GM23338 (cell line): ENCODE data around the gene MOB3B. TPM values are rescaled to one million over a fixed set of nuclear protein-coding genes. Genes with fewer than 3 reads are reported as not detected.

Experiments used
- ATAC-seq: fragments of 200-7000 bp; cut with Tn5 transposase; 3 replicates; pipeline ENCODE4 v1.9.1; 2020
- DNase-seq: peaks from one replicate; pipeline ENCODE4 v3.0.0-alpha.2; 2015; ENCODE audit warnings: low spot score
- H2AFZ ChIP-seq: fragments of 200-600 bp; sonication (generic); 2 replicates; pipeline ENCODE4 v1.8.0; 2016; ENCODE audit warnings: antibody characterized with exemption, mild to moderate bottlenecking, moderate library complexity
- H3F3A ChIP-seq: fragments of 200-600 bp; sonication (generic); replicated peaks from 2 replicates; pipeline ENCODE4 v1.8.0; 2017; ENCODE audit warnings: antibody characterized with exemption, mixed run types, low read depth
- H3K27ac ChIP-seq: fragments of 200-600 bp; sonication (generic); 2 replicates; pipeline ENCODE4 v1.6.1; 2016; ENCODE audit warnings: low read depth
- H3K27me3 ChIP-seq: fragments of 200-600 bp; sonication (generic); 2 replicates; pipeline ENCODE4 v1.8.0; 2016; ENCODE audit warnings: mild to moderate bottlenecking, mixed run types, moderate library complexity; ENCODE audit not compliant: insufficient read depth
- H3K36me3 ChIP-seq: fragments of 200-600 bp; sonication (generic); 2 replicates; pipeline ENCODE4 v1.8.0; 2016; ENCODE audit warnings: mild to moderate bottlenecking; ENCODE audit not compliant: insufficient read depth
- H3K4me1 ChIP-seq: fragments of 200-600 bp; sonication (generic); 2 replicates; pipeline ENCODE4 v1.8.0; 2016; ENCODE audit warnings: mild to moderate bottlenecking, moderate library complexity; ENCODE audit not compliant: insufficient read depth
- H3K4me2 ChIP-seq: fragments of 200-600 bp; sonication (generic); 2 replicates; pipeline ENCODE4 v1.7.1; 2017; ENCODE audit warnings: mixed run types
- H3K4me3 ChIP-seq: fragments of 200-600 bp; sonication (generic); 2 replicates; pipeline ENCODE4 v1.6.1; 2016; ENCODE audit warnings: mixed run types
- H3K79me2 ChIP-seq: fragments of 200-600 bp; sonication (generic); replicated peaks from 2 replicates; pipeline ENCODE4 v1.8.0; 2017; ENCODE audit warnings: mild to moderate bottlenecking; ENCODE audit not compliant: insufficient read depth
- H3K9me2 ChIP-seq: fragments of 200-600 bp; sonication (generic); 2 replicates; pipeline ENCODE4 v1.8.0; 2017; ENCODE audit not compliant: insufficient read depth
- H4K20me1 ChIP-seq: fragments of 200-600 bp; sonication (generic); replicated peaks from 2 replicates; pipeline ENCODE4 v1.8.0; 2017; ENCODE audit warnings: mild to moderate bottlenecking; ENCODE audit not compliant: insufficient read depth
- H3K27ac Mint-ChIP-seq: 2 replicates; pipeline ENCODE4 v1.8.0; 2020; ENCODE audit warnings: inconsistent platforms, mild to moderate bottlenecking, moderate library complexity, mixed read lengths
- H3K27me3 Mint-ChIP-seq: 3 replicates; pipeline ENCODE4 v1.8.0; 2022; ENCODE audit warnings: low read depth, mild to moderate bottlenecking, moderate library complexity, mixed read lengths, inconsistent platforms; ENCODE audit not compliant: insufficient read depth, poor library complexity
- H3K36me3 Mint-ChIP-seq: 3 replicates; pipeline ENCODE4 v1.8.0; 2021; ENCODE audit warnings: low read depth, mild to moderate bottlenecking, inconsistent platforms, moderate library complexity, mixed read lengths
- H3K4me1 Mint-ChIP-seq: 3 replicates; pipeline ENCODE4 v1.8.0; 2020; ENCODE audit warnings: mild to moderate bottlenecking, inconsistent platforms, mixed read lengths
- H3K4me3 Mint-ChIP-seq: 3 replicates; pipeline ENCODE4 v1.8.0; 2021; ENCODE audit warnings: moderate library complexity, mild to moderate bottlenecking, inconsistent platforms, mixed read lengths
- H3K9me3 Mint-ChIP-seq: 3 replicates; pipeline ENCODE4 v1.8.0; 2020; ENCODE audit warnings: moderate library complexity, mild to moderate bottlenecking, inconsistent platforms, mixed read lengths
- CREB1 ChIP-seq: fragments of 250-450 bp; sonication (Bioruptor Pico); IDR thresholded peaks from 2 replicates; pipeline ENCODE4 v1.5.0; 2020; ENCODE audit warnings: low read depth, mild to moderate bottlenecking, moderate library complexity
- ETS1 ChIP-seq: IDR thresholded peaks from 2 replicates; pipeline ENCODE4 v1.6.1; 2016; ENCODE audit warnings: antibody characterized with exemption
- EZH2 ChIP-seq: fragments of 200-600 bp; sonication (generic); IDR thresholded peaks from one replicate; pipeline ENCODE4 v1.8.0; 2017; ENCODE audit warnings: antibody characterized with exemption, mild to moderate bottlenecking, low read depth; ENCODE audit not compliant: unreplicated experiment
- EZH2phosphoT487 ChIP-seq: fragments of 200-600 bp; sonication (generic); IDR thresholded peaks from one replicate; pipeline ENCODE4 v1.8.1; 2018; ENCODE audit warnings: antibody characterized with exemption; ENCODE audit not compliant: unreplicated experiment
- JUNB ChIP-seq: IDR thresholded peaks from one replicate; pipeline ENCODE4 v1.6.1; 2016; ENCODE audit warnings: antibody characterized with exemption; ENCODE audit not compliant: unreplicated experiment
- NANOG ChIP-seq: IDR thresholded peaks from 2 replicates; pipeline ENCODE4 v1.6.1; 2016; ENCODE audit warnings: antibody characterized with exemption, borderline replicate concordance
- POLR2AphosphoS5 ChIP-seq: IDR thresholded peaks from 2 replicates; pipeline ENCODE4 v1.6.1; 2016; ENCODE audit warnings: antibody characterized with exemption, low read depth
- REST ChIP-seq: IDR thresholded peaks from one replicate; pipeline ENCODE4 v1.6.1; 2018; ENCODE audit warnings: antibody characterized with exemption; ENCODE audit not compliant: unreplicated experiment
- STAT1 ChIP-seq: IDR thresholded peaks from one replicate; pipeline ENCODE4 v1.6.1; 2016; ENCODE audit warnings: antibody characterized with exemption; ENCODE audit not compliant: unreplicated experiment
- ZNF114 ChIP-seq: fragments of 250-450 bp; sonication (Bioruptor Pico); IDR thresholded peaks from 2 replicates; pipeline ENCODE4 v1.5.0; 2020; ENCODE audit warnings: mild to moderate bottlenecking, moderate library complexity
- ZNF331 ChIP-seq: fragments of 250-450 bp; sonication (Bioruptor Pico); IDR thresholded peaks from 2 replicates; pipeline ENCODE4 v1.5.0; 2020; ENCODE audit warnings: low read depth, mild to moderate bottlenecking, moderate library complexity
- ZNF462 ChIP-seq: fragments of 250-450 bp; sonication (Bioruptor Pico); IDR thresholded peaks from 2 replicates; pipeline ENCODE4 v1.5.0; 2020; ENCODE audit warnings: mild to moderate bottlenecking, moderate library complexity
- polyA plus RNA-seq: library from polyadenylated mRNA; unstranded; fragments of >200 nt; fragmentation: Nextera tagmentation; extraction: Ambion mirVana; gene quantifications from 2 replicates; pipeline ENCODE4 v1.2.1, GENCODE V29; 2016
- total RNA-seq: library from RNA; depleted of rRNA; stranded (reverse); fragments of >200 nt; shearing (Covaris generic); gene quantifications from 2 replicates; pipeline ENCODE4 v1.2.3, GENCODE V29; 2014
- TF ChIP-seq, protein P1 (sequence below), 2 experiments: fragments of 200-600 bp in 1 of 2; sonication (generic) in 1 of 2; conservative IDR thresholded peaks; 2 replicates each; pipeline versions ENCODE4 v1.5.1 to v1.6.1; 2016 to 2017; ENCODE audit warnings: antibody characterized with exemption in 2 of 2, low read depth in 2 of 2, mild to moderate bottlenecking in 2 of 2, moderate library complexity in 1 of 2

Gene MOB3B
- total and polyA plus RNA-seq, 2 experiments from 2014 or later, result 7.6 to 12.1 TPM

DNA sequence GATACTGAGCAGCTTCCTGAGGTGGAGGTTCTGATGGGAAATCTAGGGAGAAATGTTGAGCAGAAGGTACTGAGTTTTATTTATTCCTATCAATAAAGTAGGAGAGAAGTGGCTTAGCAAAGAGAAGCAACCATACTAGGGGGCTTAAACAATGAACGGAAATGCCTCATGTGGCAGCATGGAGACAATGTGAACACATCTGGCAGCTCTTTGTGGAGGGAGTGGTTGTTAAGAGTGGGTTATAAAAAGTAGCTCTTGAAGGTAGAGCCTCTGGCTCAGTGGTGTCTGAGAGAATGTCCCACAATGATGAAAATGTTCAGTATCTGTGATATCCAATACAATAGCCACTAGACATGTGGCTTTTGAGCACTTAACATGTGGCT, 179.9 kb downstream of the MOB3B start:
- Histone ChIP-seq H3K4me2 (0 out of 2 replicates have a peak overlapping the region, but pooled peaks have one; percentile 31), H3K4me1 (peaks cover 19% of the 10 kb centered on the region), H3K79me2 (no peaks in the 10 kb centered on the region), H4K20me1 (no peaks in the 10 kb centered on the region), H2AFZ (no peak overlapping the region), H3K4me3 (no peak overlapping the region), H3K27me3 (no peaks in the 10 kb centered on the region), H3K36me3 (no peaks in the 10 kb centered on the region), H3K27ac (no peak overlapping the region; the same call in 1 of the 2 replicates), H3K9me2 (peaks cover 14% of the 10 kb centered on the region), H3F3A (no peaks in the 10 kb centered on the region)
- ATAC-seq (no peak), DNase-seq (no peak)
- peaks cover 1% of the 10 kb centered on the region for H3K27me3 Mint-ChIP-seq
- H3K36me3 Mint-ChIP-seq, result peaks cover 16% of the 10 kb centered on the region
- no peak overlapping the region for H3K4me3 Mint-ChIP-seq
- H3K27ac Mint-ChIP-seq, result peak overlapping the region; percentile 9
- no peaks in the 10 kb centered on the region for H3K9me3 Mint-ChIP-seq
- TF ChIP-seq ZNF114 (CRISPR knock-in tag), result no peak
- TF ChIP-seq STAT1, result no peak
- no peak for TF ChIP-seq REST
- TF ChIP-seq ZNF462 (CRISPR knock-in tag), result no peak
- no peak for TF ChIP-seq EZH2phosphoT487
- TF ChIP-seq ZNF331 (CRISPR knock-in tag), result no peak
- no peak for TF ChIP-seq CREB1 (CRISPR knock-in tag)
- TF ChIP-seq EZH2, result no peak
- TF ChIP-seq NANOG, result no peak
- TF ChIP-seq POLR2AphosphoS5, result no peak
- TF ChIP-seq ETS1, result no peak
- TF ChIP-seq, protein P1, sequence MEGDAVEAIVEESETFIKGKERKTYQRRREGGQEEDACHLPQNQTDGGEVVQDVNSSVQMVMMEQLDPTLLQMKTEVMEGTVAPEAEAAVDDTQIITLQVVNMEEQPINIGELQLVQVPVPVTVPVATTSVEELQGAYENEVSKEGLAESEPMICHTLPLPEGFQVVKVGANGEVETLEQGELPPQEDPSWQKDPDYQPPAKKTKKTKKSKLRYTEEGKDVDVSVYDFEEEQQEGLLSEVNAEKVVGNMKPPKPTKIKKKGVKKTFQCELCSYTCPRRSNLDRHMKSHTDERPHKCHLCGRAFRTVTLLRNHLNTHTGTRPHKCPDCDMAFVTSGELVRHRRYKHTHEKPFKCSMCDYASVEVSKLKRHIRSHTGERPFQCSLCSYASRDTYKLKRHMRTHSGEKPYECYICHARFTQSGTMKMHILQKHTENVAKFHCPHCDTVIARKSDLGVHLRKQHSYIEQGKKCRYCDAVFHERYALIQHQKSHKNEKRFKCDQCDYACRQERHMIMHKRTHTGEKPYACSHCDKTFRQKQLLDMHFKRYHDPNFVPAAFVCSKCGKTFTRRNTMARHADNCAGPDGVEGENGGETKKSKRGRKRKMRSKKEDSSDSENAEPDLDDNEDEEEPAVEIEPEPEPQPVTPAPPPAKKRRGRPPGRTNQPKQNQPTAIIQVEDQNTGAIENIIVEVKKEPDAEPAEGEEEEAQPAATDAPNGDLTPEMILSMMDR (conservative IDR thresholded peaks at IDR 0.05; ENCODE audit: low read depth in 2 of 2), result no peak
- TF ChIP-seq JUNB, result no peak
- H3K4me1 Mint-ChIP-seq, result peaks cover 40% of the 10 kb centered on the region
